GM12878 (cell line): ENCODE data around the gene C10orf71. TPM values are rescaled to one million over a fixed set of nuclear protein-coding genes. Genes with fewer than 3 reads are reported as not detected.

Experiments used
- ATAC-seq: fragments of 200-7000 bp; cut with Tn5 transposase; 3 replicates; pipeline ENCODE4 v1.9.1; 2020; ENCODE audit warnings: mild to moderate bottlenecking, moderate library complexity
- BruUV-seq: library from RNA; stranded (reverse); fragments of 400-500 nt; replicated peaks from 2 replicates; lab custom pipeline; 2021; lab: Mats Ljungman, UMichigan
- CTCF ChIA-PET: fragments of 300-600 bp; sonication (Branson Sonifier 250); formaldehyde crosslinking; extraction: SDS; loops from one replicate; lab custom pipeline; 2021; ENCODE audit warnings: inconsistent platforms; lab: Yijun Ruan, JAX
- POLR2A ChIA-PET: fragments of 350-600 bp; formaldehyde crosslinking; extraction: SDS; loops from one replicate; lab custom pipeline; 2021; ENCODE audit warnings: inconsistent platforms; lab: Charles Lee
- RAD21 ChIA-PET: fragments of 300-600 bp; sonication (Branson Sonifier 250); formaldehyde crosslinking; loops from one replicate; lab custom pipeline; 2023; ENCODE audit warnings: antibody characterized with exemption; ENCODE audit not compliant: unreplicated experiment; lab: Charles Lee
- SMC1A ChIA-PET: fragments of 300-600 bp; sonication (Branson Sonifier 250); formaldehyde crosslinking; loops from one replicate; lab custom pipeline; 2023; ENCODE audit not compliant: unreplicated experiment, uncharacterized antibody; lab: Charles Lee
- DNase-seq: peaks from one replicate; pipeline ENCODE4 v3.0.0-alpha.2; 2011; ENCODE audit warnings: low read depth, low spot score
- FAIRE-seq: peaks from 3 replicates; lab custom pipeline; 2011; peaks lifted over from hg19 to GRCh38; lab: Jason Lieb, UNC
- H2AFZ ChIP-seq: 2 replicates; pipeline ENCODE4 v1.6.0; 2011; ENCODE audit warnings: low read depth, low read length, control low read depth; ENCODE audit not compliant: control insufficient read depth
- H3K27ac ChIP-seq: 2 replicates; pipeline ENCODE4 v1.5.1; 2011; ENCODE audit warnings: control low read depth; ENCODE audit not compliant: control insufficient read depth, insufficient read depth
- H3K27me3 ChIP-seq, 2 experiments: replicated peaks in 1 of 2; 2 replicates each; pipeline versions ENCODE4 v1.6.0 to v1.6.1; 2011; ENCODE audit warnings: low read length in 1 of 2; ENCODE audit not compliant: control insufficient read depth in 2 of 2, insufficient read depth in 2 of 2
- H3K36me3 ChIP-seq, 2 experiments: 2 replicates each; pipeline ENCODE4 v1.5.1; 2011; ENCODE audit warnings: low read length in 1 of 2; ENCODE audit not compliant: control insufficient read depth in 2 of 2, insufficient read depth in 2 of 2
- H3K4me1 ChIP-seq: 2 replicates; pipeline ENCODE4 v1.6.1; 2011; ENCODE audit warnings: mild to moderate bottlenecking, low read length, moderate library complexity, mixed read lengths; ENCODE audit not compliant: control insufficient read depth, insufficient read depth
- H3K4me2 ChIP-seq: 2 replicates; pipeline ENCODE4 v1.6.0; 2011; ENCODE audit warnings: control low read depth; ENCODE audit not compliant: control insufficient read depth, insufficient read depth
- H3K4me3 ChIP-seq: fragments of 200-600 bp; sonication (generic); 2 replicates; pipeline ENCODE4 v1.5.1; 2016
- H3K79me2 ChIP-seq: 2 replicates; pipeline ENCODE4 v1.6.0; 2011; ENCODE audit warnings: low read length; ENCODE audit not compliant: control insufficient read depth, insufficient read depth
- H3K9ac ChIP-seq: 2 replicates; pipeline ENCODE4 v1.8.0; 2011; ENCODE audit warnings: low read length, control low read depth, mixed read lengths; ENCODE audit not compliant: control insufficient read depth, insufficient read depth
- H3K9me3 ChIP-seq: replicated peaks from 3 replicates; pipeline ENCODE4 v1.5.1; 2011; ENCODE audit warnings: mild to moderate bottlenecking, low read length; ENCODE audit not compliant: control insufficient read depth, insufficient read depth
- H4K20me1 ChIP-seq: 2 replicates; pipeline ENCODE4 v1.6.0; 2011; ENCODE audit not compliant: control insufficient read depth, insufficient read depth
- ATF2 ChIP-seq: IDR thresholded peaks from 2 replicates; pipeline ENCODE4 v1.6.1; 2012; ENCODE audit warnings: low read length, inconsistent platforms
- BMI1 ChIP-seq: fragments of 450-650 bp; IDR thresholded peaks from 2 replicates; pipeline ENCODE4 v1.6.1; 2016; ENCODE audit warnings: mild to moderate bottlenecking, moderate library complexity, borderline replicate concordance
- CREM ChIP-seq: IDR thresholded peaks from 2 replicates; pipeline ENCODE4 v1.6.1; 2014; ENCODE audit warnings: antibody characterized with exemption, low read depth
- EED ChIP-seq: sonication (generic); IDR thresholded peaks from 2 replicates; pipeline ENCODE4 v1.6.1; 2016; ENCODE audit warnings: antibody characterized with exemption, low read depth
- EZH2 ChIP-seq: IDR thresholded peaks from 2 replicates; pipeline ENCODE4 v1.6.1; 2012; ENCODE audit warnings: low read depth, mild to moderate bottlenecking, control low read depth, inconsistent platforms, low read length, borderline replicate concordance; ENCODE audit not compliant: control insufficient read depth
- HCFC1 ChIP-seq: fragments of 150-350 bp; IDR thresholded peaks from 2 replicates; pipeline ENCODE4 v1.6.1; 2014; ENCODE audit warnings: low read length
- IRF3 ChIP-seq: fragments of 450-650 bp; IDR thresholded peaks from 2 replicates; pipeline ENCODE4 v1.6.1; 2014; ENCODE audit warnings: mild to moderate bottlenecking
- NBN ChIP-seq: fragments of 450-650 bp; IDR thresholded peaks from 2 replicates; pipeline ENCODE4 v1.6.1; 2016
- NR2C2 ChIP-seq: IDR thresholded peaks from 2 replicates; pipeline ENCODE4 v1.6.1; 2011; ENCODE audit warnings: borderline replicate concordance, low read depth; ENCODE audit not compliant: control insufficient read depth, insufficient read length
- PAX5 ChIP-seq: IDR thresholded peaks from 2 replicates; pipeline ENCODE4 v1.6.1; 2011; ENCODE audit warnings: low read depth, low read length, borderline replicate concordance
- RBBP5 ChIP-seq: fragments of 200-600 bp; sonication (generic); conservative IDR thresholded peaks from 2 replicates; pipeline ENCODE4 v1.6.1; 2016
- RCOR1 ChIP-seq: conservative IDR thresholded peaks from 2 replicates; pipeline ENCODE4 v1.6.1; 2012; ENCODE audit warnings: low read depth, low read length, improper control_type of control experiment
- RFX5 ChIP-seq: IDR thresholded peaks from 2 replicates; pipeline ENCODE4 v1.6.1; 2011; ENCODE audit warnings: low read depth, low read length, improper control_type of control experiment
- SKIL ChIP-seq: fragments of 450-650 bp; IDR thresholded peaks from 2 replicates; pipeline ENCODE4 v1.6.1; 2017; ENCODE audit warnings: mild to moderate bottlenecking, low read depth, inconsistent platforms; ENCODE audit not compliant: poor library complexity, severe bottlenecking
- SMAD5 ChIP-seq: IDR thresholded peaks from 2 replicates; pipeline ENCODE4 v1.6.1; 2016; ENCODE audit warnings: antibody characterized with exemption, low read depth
- STAT1 ChIP-seq: fragments of 450-650 bp; conservative IDR thresholded peaks from 2 replicates; pipeline ENCODE4 v1.6.1; 2014; ENCODE audit warnings: antibody characterized with exemption, mild to moderate bottlenecking
- ZBED1 ChIP-seq: IDR thresholded peaks from 2 replicates; pipeline ENCODE4 v1.6.1; 2016; ENCODE audit warnings: borderline replicate concordance
- WGBS: methylation state at CpG from one replicate; pipeline ENCODE4 v1.1.6; 2016; ENCODE audit warnings: low lambda C conversion rate; ENCODE audit not compliant: insufficient replicate concordance, insufficient coverage; ENCODE audit errors: missing lambda C conversion rate; 5-methylcytosine and 5-hydroxymethylcytosine counted together
- in situ Hi-C: fragments of 300-500 bp; cut with MboI; formaldehyde crosslinking; loops from 9 replicates; pipeline ENCODE4 v1.14.3; 2018; ENCODE audit warnings: mixed read lengths
- intact Hi-C: fragments of 100-400 bp; cut with micrococcal nuclease; formaldehyde crosslinking; loops from one replicate; pipeline ENCODE4 v1.14.2; 2022; ENCODE audit not compliant: unreplicated experiment
- polyA plus RNA-seq, 11 experiments: library from polyadenylated mRNA; depleted of rRNA in 4 of 11; unstranded in 6 of 11; stranded (reverse) in 5 of 11; fragments of >200 nt; fragmentation: Nextera tagmentation in 4 of 11; fragmentation: Illumina TruSeq in 1 of 11; extraction: Ambion mirVana in 4 of 11; extraction: Trizol in 1 of 11; gene quantifications; 1 replicate in 1 of 11; 2 replicates in 10 of 11; pipeline versions ENCODE4 v1.2.1 to v1.2.3, GENCODE V29; 2011 to 2016; ENCODE audit warnings: inconsistent platforms in 2 of 11, missing spikeins in 2 of 11, low read depth in 1 of 11
- total RNA-seq, 4 experiments: library from RNA; depleted of rRNA in 3 of 4; stranded (reverse); fragments of >200 nt in 3 of 4; fragmentation: Illumina TruSeq in 1 of 4; extraction: Trizol in 1 of 4; gene quantifications; 2 replicates each; pipeline versions ENCODE4 v1.2.1 to v1.2.3, GENCODE V29; 2013 to 2021
- TF ChIP-seq, protein P1 (sequence below): IDR thresholded peaks from 2 replicates; pipeline ENCODE4 v1.6.1; 2012; ENCODE audit warnings: low read depth, low read length, improper control_type of control experiment

Gene C10orf71
- total and polyA plus RNA-seq, 10 of the 15 experiments (the other 5 are each of a cell fraction or from before 2014, with no cell fraction given): not detected

GRCh38 chr10:49357910-49358309 is 58.9 kb downstream of the C10orf71 start (continued):
- TF ChIP-seq BMI1 (no peak), EED (no peak), ZBED1 (no peak)

DNA sequence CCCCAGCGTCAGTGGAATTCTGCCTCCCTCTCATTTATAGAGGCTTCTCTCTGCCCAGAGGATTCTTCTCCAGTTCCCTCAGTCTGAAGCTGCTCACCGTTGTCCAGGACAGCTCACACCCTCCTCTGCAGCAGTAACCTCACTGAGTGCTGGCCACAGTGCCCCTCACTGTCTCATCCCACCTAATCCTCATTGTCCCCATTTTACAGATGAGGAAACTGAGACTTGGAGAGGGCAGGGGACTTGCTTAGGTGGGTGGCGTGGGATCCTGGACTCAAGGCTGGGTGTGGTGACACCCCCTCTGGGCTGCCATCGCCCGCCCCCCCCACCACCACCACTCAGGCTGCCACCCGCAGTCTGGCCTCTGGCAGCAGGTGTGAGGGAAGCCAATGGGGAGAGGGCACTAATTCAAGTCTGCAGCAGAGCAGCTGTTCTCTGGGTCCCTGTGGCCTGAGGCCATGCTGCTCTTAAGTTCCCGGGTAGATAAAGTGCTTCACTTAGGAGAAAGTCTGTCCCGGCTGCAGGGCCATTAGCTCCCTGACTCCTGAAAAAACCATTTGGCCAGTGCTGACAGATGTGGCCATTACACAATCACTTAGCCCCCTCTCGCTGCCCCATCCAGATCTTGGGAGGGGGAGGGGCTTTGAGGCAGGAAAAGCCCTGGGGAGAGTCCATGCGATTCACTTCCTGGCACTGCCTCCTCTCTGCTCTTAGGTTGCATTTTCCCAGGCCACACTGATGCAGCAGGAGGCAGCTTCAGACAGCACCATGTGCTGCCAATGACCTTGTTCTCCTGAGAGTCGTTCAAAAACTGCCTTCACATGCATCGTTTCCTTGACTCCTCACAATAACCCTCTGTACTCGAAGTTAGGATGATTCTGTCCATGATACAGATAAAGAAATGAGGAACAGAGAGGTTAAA is 60.6 kb downstream of the C10orf71 start:
- CTCF ChIA-PET: no interaction called here
- H3K4me2 ChIP-seq: no peak overlapping the region
- WGBS: 49% methylated on average over 13 of the region's 13 CpGs
- intact Hi-C loops: loop anchor here (5.0 kb wide), 1 partner anchor 57 kb away; no protein-coding TSS in a partner anchor
- no peak overlapping the region for H3K27ac ChIP-seq
- H3K9me3 ChIP-seq: no peaks in the 10 kb centered on the region
- no peak for FAIRE-seq
- no peak for DNase-seq
- no peak overlapping the region for H2AFZ ChIP-seq
- RAD21 ChIA-PET: no interaction called here
- no TSS peak for BruUV-seq
- no peak for TF ChIP-seq STAT1
- no peak for TF ChIP-seq ATF2
- TF ChIP-seq CREM: no peak
- no peak for TF ChIP-seq IRF3
- no peak for TF ChIP-seq NBN
- no peak for TF ChIP-seq SMAD5
- no peak for TF ChIP-seq RCOR1
- TF ChIP-seq HCFC1: no peak
- TF ChIP-seq RFX5: no peak
- TF ChIP-seq NR2C2: no peak
- TF ChIP-seq, protein P1, sequence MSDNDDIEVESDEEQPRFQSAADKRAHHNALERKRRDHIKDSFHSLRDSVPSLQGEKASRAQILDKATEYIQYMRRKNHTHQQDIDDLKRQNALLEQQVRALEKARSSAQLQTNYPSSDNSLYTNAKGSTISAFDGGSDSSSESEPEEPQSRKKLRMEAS: no peak
- TF ChIP-seq SKIL: no peak
- no peak for TF ChIP-seq RBBP5
- TF ChIP-seq EZH2: no peak
- no peak for TF ChIP-seq PAX5
- no peak for ATAC-seq
- in situ Hi-C loops: no loop called here
- H3K4me1 ChIP-seq: peaks cover 16% of the 10 kb centered on the region
- no peak overlapping the region for H3K9ac ChIP-seq
- POLR2A ChIA-PET: interaction anchor here (0.5 kb wide), 1 partner anchor 676 kb away, joined by 3 read pairs; no protein-coding TSS in a partner anchor
- SMC1A ChIA-PET: interaction anchor here (1.6 kb wide), 1 partner anchor 187 kb away, joined by 3 read pairs; no protein-coding TSS in a partner anchor
- no peaks in the 10 kb centered on the region for H3K36me3 ChIP-seq
- H3K4me3 ChIP-seq: no peak overlapping the region
- no peaks in the 10 kb centered on the region for H3K79me2 ChIP-seq
- no peaks in the 10 kb centered on the region for H4K20me1 ChIP-seq
- no peaks in the 10 kb centered on the region for H3K27me3 ChIP-seq
